CD4-positive, alpha-beta T cell treated with Interleukin-21 for 1 hour (primary cell): ENCODE data around the gene SLC30A10.
A peak's percentile ranks its signal among the peaks of the same experiment; 100 is the strongest.
"Not testable (repeated sequence)": the region's sequence is repeated elsewhere in the genome, so short reads cannot be mapped to it uniquely, and the experiment has no call there.

ENCODE experiments used
- DNase-seq: peaks from one replicate; pipeline ENCODE4 v3.0.0-alpha.2; 2020

The SLC30A10 gene

DNA sequence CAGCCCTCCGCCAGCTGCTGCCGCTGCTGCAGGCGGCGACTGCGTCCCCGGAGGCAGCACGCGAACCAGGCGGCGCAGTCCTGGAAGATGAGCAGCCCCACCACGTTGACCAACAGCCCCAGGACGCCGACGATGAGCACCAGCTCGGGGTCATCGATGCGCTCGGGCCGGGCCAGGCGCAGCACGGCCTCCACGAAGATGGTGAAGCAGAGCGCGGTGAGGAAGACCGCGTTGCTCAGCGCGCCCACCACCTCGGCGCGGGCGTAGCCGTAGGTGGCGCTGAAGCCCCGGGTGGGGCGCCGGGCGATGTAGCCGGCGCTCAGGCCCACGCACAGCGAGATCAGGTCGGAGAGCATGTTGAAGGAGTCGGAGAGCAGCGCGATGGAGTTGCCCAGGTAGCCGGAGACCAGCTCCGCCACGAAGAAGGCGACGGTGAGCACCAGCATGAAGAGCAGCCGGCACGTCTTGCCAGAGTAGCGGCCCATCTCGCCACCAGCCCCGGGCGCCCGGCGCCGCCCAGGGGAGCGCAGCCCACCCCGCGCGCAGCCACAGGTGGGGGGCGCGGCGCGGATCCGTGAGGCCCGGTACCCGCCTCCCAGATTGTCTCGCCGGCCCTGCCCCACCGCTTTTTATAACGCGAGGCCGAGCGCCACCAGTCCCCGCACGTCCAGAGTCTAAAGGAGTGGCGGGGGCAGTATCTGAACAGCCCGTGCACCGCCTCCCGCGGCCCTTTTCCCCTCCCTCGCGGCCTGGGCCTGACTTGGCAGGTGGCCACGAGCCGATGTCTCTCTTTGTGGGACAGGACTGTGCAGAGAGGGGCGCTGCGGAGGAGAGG is at the start of gene SLC30A10:
Gene SLC30A10 (minus strand): TSS at position 602 of the 835 bp plus-strand sequence. CDS start 117 bp downstream, at position 485.
- no peak for DNase-seq

DNA sequence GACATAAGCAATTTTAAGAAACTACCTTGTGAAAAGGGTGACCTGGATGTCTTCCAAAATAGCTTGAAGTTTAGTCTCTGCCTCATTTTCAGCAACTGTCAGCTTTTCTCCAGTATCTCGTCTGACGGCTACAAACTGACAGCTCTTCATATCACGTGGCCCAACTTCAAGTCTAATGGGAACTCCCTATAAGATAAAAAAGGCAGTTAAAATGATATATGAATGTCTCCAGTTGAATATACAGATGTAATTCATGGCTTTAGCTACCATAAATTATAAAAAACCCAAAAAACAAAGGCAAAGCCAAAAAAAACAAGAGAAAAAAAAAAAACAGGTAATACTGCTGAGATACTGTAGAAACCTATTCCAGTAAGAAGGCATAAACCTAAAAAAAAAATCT is 44.9 kb upstream of the SLC30A10 start:
- DNase-seq, result no peak

DNA sequence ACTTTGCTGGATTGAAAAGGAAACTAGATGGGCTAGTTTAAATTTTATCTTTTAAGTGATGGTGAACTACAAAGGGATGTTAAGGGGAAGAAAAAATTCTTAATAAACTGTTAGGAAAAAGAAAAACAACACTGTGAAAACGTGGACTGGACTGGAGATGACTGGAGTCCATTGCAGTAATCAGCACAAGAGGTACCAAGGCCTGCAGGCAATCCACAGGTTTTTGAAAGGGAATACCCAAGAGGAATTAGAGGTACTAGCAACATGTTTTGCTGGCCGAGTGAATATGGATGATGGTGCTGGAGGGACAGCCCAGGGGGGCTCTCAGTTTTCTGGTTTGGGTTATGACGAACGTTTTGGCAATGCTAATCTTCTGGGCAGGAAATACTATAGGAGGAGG is 39.0 kb upstream of the SLC30A10 start:
- DNase-seq, result no peak

DNA sequence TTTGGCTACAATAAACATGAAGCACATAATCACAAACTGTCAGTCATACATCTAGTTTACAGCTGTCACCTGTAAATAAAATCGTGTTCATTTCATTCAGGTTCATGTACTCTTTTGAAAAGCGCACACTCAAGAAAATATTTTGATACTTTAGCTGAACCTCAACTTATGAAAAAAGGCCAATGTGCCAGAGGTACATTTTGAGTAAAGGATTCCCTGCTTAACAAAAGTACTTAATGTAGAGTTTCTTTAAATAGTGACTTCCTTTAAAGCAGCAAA is 37.7 kb upstream of the SLC30A10 start:
- DNase-seq, result no peak

DNA sequence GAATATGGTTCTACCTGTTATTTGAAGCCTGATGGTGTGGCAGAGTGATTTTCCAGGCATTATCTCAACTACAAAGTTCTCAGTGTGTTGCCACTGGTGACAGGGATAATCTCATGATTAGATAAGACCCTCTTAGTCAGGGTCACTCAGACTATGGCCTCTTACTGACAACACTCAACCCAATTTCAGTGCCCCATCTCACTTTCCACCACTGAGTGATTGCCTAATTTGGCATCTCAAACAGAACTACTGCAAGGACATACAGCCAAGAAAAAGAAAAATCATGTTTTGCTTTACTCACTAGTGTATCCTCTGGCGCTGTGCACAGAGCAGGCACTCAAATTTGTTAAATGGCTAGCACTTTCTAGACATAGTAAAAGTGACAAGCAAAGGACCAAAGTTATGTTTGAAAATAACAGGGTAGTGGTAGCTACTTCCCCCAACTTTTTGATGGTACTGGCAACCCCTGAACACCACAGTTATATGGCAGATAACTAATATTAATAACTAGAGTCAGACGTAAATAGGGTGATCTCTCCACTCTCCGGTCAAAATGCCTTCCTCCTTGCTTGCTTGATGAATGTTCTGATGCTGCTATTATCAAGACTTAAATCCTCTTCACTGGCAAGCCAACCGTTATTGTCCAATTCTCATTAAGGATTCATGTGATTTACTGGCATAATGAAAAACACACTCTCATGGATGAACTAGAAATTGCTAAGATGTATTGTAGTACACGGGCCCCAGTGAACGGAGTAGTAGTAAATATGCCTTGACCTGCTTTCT is 37.1 kb upstream of the SLC30A10 start:
- DNase-seq, result no peak

DNA sequence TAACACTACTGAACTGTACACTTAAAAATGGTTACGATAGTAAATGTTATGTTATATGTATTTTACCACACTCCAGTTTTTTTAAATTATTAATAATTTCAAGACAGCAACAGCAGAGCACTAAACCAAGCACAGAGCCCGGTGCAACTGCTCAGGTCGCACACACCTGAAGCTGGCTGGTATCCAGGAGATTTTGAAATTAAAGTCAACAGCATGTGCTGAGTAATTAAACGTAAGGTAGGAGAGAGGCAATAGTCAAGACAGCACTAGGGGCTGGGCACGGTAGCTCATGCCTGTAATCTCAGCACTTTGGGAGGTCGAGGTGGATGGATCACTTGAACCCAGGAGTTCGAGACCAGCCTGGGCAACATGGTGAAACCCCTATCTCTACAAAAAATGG is 35.1 kb upstream of the SLC30A10 start:
- no peak for DNase-seq

DNA sequence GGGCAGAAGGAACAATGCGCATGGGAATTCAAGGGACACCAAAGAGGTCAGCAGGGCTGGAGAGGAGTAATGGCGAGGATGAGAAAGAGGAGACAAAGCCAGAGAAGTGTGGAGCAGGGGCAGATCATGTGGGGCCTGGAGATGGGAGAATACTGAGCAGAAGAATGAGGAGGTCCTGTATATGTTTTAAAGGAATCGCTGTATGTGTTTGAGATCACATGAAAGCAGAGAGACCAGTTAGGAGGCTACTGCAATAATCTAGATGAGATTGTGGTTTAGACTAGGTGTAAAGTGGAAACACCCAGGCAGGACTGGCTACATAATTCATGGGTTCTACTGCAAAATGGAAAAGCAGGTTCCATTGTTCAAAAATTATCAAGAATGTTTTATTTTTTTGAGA is 33.3 kb upstream of the SLC30A10 start:
- DNase-seq, result no peak

DNA sequence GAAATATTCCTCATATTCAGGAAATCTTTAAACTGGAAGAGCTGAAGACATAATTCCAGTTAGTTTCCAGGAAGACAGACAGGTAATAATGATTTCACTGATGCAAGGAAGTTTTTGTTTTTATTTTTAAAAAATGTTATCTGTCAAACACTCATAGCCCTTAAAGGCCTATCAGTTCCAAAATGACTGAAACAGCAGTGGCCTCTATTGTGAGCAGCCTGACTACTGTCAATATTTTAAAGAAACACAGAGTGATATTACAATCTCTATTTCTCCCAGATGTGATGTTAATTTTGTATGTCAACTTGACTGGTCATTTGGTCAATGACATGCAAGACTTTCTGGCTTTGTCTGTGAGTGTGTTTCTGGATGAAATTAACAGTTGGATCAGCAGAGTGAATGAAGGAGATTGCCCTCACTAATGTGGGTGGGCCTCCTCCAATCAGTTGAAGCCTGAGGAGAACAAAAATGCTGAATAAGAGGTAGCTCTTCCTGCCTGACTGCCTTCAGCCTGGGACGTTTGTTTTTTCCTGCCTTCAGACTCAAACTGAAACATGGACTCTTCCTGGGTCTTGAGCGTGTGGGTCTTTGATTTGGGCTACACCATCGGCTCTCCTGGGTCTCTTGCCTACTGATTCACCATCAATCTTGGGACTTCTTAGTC is 31.3 kb upstream of the SLC30A10 start:
- DNase-seq, result no peak

DNA sequence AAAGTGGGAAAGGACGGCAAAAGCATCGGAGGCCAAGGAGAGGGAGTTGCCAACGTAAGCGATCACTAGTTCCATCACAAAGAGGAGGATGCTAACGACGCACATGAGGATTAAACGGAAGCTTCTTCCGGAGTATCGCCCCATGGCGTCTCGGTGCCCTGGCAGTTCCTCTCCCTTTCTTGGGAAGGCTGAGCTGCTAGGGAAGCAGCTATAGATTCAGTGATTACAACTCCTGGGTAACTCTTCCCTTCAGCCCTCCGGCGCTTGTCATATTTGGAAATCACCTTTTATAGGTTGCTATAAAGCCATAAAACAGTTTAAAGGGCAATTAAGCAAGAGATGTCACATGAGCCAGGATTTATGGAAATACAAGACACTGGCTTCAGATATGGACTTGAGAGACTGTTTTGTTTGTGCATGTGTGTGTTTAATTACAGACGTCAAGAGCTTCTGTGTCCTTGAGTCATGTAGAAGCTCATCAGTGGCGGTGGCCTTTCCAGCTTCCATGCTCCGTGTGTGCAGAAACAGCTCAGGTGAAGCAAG is 30.6 kb upstream of the SLC30A10 start:
- no peak for DNase-seq

DNA sequence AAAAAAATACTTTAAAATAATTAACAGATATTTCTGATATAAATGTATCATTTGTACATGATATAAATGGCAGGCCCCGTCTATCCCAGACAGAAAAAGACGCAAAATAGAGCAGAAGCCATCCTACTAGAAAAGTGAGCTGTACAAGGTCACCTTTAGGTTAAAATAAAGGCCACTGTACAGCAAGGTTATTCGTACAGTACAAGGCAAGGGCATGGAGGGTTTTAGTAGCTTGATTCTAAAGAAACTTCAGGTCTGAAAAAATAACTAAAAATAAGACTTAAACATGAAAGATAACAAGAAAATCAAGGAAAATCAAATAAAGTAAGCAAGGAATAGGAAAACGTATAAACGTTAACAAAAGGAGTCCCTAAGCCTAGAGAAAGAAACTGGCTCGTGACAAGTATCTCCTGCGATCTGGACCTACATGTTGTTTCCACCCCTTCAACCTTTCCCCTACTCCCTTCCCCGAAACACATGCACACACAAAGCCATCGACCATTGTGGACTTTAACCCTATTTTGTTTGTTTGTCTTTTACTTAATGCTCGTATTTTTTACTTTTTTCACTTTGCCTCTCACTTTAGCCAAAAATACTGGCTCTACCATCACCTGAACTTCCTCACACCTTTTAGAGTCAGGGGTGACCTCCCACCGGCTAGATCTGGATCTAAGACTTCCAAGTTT is 26.5 kb upstream of the SLC30A10 start:
- no peak for DNase-seq

DNA sequence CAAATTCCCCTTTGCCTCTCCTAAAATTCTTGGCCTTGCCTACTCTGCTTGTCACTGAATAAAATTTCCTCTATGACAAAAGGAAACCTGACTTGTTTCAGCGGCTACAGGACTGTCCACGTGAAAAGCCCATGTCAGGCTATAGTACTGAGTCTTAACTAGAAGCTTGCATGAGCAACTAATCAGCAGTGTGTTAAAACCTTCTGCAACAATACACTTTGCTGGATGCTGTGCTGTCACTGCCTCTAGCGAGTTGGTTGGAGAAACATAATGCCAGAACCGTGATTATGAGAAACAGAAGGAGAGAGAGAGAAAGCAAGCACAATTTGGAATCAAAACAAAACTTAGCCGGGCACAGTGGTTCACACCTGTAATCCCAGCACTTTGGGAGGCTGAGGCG is 25.7 kb upstream of the SLC30A10 start:
- DNase-seq, result no peak

DNA sequence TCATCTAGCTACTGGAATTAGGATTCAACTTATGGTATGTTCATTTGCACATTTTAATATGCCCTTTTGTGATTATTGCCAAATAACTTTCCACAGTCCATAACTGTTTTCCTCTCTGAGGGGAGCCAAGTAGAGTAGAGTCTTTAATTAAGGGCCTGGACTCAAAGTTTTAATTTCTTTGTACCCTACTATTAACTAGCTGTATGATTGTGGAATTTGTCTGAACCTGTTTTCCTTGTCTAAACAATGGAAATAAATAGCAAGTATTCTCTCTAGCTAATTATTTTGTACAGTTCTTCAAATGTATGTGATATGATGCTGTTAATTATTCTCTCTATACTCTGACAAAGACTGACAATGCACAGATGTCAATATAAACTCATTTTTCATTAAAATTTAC is 24.0 kb upstream of the SLC30A10 start:
- DNase-seq, result no peak

DNA sequence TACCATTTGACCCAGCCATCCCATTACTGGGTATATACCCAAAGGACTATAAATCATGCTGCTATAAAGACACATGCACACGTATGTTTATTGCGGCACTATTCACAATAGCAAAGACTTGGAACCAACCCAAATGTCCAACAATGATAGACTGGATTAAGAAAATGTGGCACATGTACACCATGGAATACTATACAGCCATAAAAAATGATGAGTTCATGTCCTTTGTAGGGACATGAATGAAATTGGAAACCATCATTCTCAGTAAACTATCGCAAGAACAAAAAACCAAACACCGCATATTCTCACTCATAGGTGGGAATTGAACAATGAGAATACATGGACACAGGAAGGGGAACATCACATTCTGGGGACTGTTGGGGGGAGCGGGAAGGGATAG is 20.9 kb upstream of the SLC30A10 start:
- not testable (repeated sequence) for DNase-seq

DNA sequence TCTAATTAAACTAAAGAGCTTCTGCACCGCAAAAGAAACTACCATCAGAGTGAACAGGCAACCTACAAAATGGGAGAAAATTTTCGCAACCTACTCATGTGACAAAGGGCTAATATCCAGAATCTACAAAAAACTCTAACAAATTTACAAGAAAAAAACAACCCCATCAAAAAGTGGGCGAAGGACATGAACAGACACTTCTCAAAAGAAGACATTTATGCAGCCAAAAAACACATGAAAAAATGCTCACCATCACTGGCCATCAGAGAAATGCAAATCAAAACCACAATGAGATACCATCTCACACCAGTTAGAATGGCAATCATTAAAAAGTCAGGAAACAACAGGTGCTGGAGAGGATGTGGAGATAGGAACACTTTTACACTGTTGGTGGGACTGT is 20.4 kb upstream of the SLC30A10 start:
- DNase-seq, result not testable (repeated sequence)

DNA sequence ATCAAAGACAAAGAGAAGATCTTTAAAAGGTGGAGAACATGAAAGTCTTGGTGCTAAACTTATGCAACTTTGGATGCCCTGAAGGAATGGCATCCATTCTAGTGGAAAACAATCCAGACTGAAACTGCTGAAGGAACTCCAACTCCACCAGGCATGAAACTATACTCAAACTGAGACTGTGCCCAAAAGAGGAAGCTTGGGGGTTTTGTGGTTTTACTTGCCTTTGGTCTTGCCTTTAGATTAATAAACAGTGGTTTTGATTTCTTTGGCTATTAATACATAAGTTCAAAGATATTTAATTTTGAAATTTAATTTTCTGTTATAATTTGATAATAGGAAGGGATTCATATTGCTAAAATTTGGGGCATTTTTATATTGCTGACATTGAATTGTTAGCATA is 17.4 kb upstream of the SLC30A10 start:
- peak; percentile 18 for DNase-seq

DNA sequence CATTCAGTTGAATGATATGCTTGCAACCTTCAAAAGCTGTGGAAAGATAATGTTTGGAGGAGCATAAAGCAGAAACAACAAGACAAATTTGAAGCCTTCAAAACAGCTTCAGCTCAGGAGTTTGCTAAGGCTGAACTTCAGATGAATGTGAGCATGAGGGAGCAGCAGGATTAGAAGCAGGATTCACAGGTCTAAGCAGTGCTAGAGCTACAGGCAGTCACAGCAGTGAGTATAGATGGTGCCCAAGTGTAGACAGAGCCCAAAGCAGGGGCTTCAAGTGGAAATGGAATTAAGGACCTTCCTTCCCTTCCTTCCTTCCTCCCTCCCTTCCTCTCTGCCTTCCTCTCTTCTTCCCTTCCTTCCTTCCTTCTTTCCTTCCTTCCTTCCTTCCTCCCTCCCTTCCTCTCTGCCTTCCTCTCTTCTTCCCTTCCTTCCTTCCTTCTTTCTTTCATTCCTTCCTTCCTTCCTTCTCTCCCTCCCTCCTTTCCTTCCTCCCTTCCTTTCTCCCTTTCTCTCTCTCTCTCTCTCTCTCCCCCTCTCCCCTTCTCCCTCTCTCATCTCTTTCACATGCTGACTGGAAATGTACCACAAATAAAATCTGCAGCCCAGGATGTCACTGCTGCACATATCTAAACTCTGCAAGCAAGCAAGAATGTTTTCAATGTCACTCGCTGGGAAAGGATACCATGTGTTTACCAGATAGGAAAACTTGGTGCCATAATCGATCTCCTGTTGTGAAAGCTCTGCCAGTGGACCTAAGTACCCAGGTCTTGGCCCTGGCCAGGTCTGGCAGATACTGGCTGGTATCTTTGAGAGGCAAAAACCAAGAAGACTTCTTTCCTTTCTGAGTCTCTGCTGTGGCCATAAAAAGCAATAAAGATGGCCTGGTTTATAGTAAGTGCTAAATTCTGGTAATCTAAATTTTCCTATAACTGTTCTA is 13.1 kb upstream of the SLC30A10 start:
- no peak for DNase-seq

DNA sequence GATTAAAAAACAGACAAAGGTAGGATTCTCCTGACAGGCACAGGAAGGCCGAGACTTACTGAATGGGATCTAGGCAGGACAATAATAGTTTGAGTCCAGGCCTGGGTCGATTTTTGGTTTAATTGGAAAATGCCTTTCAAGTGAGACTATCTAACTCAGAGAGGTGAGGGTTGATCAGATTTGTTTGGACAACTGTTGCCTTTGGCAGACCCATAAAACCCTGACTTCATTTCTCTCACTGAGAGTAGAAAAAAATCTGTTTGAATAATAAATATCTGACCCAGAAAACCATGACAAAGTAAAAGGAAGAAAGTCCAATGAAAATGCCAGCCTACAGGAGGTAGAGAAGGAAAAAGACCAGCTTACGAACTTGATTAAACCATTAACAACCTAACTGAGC is 12.3 kb upstream of the SLC30A10 start:
- DNase-seq, result no peak

DNA sequence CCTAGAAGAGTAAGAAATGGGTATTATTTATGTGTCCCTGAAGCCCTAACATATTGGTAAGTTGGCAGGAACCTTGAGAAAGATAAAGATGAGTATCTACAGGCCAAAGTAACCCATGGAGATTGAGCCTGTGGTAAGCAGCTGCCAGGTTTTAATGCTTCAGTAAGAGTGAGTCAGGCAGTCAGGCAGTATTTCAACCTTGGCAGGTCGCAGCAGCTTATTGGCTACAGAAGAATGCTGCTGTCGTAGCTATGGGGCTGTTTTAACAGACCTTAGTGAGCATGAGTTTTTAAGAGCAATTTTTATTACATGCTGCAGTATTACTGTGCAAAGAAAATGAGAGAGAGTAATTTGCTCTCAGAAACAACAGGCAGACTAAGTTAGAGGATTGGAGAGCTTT is 10.3 kb upstream of the SLC30A10 start:
- no peak for DNase-seq

DNA sequence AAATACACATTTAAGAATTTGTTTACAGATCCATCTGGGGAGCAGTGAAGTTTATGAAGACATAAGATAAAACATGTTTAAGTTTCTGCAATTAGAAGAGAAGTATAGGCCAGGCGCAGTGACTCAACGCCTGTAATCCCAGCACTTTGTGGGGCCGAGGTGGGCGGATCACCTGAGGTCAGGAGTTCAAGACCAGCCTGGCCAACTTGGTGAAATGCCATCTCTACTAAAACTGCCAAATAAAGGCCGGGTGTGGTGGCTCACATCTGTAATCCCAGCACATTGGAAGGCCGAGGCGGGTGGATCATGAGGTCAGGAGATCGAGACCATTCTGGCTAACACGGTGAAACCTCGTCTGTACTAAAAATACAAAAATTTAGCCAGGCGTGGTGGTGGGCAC is 5.4 kb upstream of the SLC30A10 start:
- not testable (repeated sequence) for DNase-seq

DNA sequence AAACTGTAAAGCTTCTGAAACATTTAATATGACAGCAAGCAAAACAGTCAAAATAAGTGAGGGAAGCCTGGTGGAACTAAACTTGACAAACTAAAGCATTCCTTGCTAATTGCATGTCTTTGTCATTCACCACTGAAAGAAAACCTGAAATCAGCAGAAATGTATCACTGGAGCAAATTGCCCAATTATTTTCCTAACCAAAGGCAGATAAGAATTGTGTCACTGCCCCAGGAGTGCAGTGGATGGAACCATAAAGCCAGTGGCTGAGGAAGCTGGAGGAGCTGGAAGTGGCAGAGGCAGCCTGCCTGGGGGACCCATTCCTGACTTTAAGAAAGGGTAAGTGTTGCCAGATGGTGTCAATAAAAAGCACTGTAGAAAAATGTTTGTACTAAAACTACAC is 2.7 kb upstream of the SLC30A10 start:
- DNase-seq, result no peak

DNA sequence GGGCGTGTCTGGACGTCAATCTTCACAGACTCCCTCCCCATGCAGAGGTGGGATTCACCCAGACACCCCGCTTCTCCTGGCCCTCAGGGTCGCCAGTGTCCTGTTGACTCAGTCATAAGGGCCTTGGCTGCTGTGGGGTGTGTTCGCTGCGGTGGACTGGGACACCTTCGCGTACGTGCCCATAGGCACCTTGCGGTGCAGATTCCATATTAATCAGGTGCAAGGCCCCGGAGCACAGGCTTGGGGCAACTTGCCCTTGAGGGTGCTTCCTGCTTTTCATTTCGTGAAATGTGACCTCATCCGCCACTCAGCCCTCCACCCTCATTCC is 398 bp upstream of the SLC30A10 start:
- DNase-seq, result no peak
